ENCODE measurements around the gene MAN1A2.
A peak's percentile ranks its signal among the peaks of the same experiment; 100 is the strongest.

Gene MAN1A2

GRCh38 chr1:117564227-117565075 lies 197.2 kb downstream of the MAN1A2 start:
- DNase-seq (no peak), ATAC-seq (no peak)
- H3K27ac Mint-ChIP-seq = no peak overlapping the region
- peaks cover 5 to 7% of the 10 kb centered on the region in 2 donors for H3K9me3 Mint-ChIP-seq
- peaks cover 21% of the 10 kb centered on the region for H3K27me3 Mint-ChIP-seq
- no peak overlapping the region for H3K4me3 Mint-ChIP-seq
- peaks cover 7% of the 10 kb centered on the region for H3K4me1 Mint-ChIP-seq

GRCh38 chr1:117565076-117565556 lies 197.9 kb downstream of the MAN1A2 start:
- Mint-ChIP-seq H3K4me3 (no peak overlapping the region), H3K27ac (no peak overlapping the region), H3K4me1 (peaks cover 7% of the 10 kb centered on the region), H3K9me3 (peaks cover 0 to under 1% of the 10 kb centered on the region in 2 donors), H3K27me3 (peaks cover 21% of the 10 kb centered on the region)
- ATAC-seq (no peak), DNase-seq (no peak)

- DNase-seq (no peak), ATAC-seq (peak; percentile 26)
- peaks cover 21% of the 10 kb centered on the region for H3K27me3 Mint-ChIP-seq
- H3K9me3 Mint-ChIP-seq = no peaks in the 10 kb centered on the region
- H3K4me1 Mint-ChIP-seq = peaks cover 7% of the 10 kb centered on the region
- no peak overlapping the region for H3K4me3 Mint-ChIP-seq
- H3K27ac Mint-ChIP-seq = no peak overlapping the region
Observed at GRCh38 chr1:117565745-117566455, 198.7 kb downstream of the MAN1A2 start.

GRCh38 chr1:117566556-117566955 lies 199.3 kb downstream of the MAN1A2 start:
- H3K9me3 Mint-ChIP-seq = no peaks in the 10 kb centered on the region
- DNase-seq (no peak), ATAC-seq (no peak)
- no peak overlapping the region for H3K4me3 Mint-ChIP-seq
- H3K4me1 Mint-ChIP-seq = peaks cover 10% of the 10 kb centered on the region
- H3K27me3 Mint-ChIP-seq = peaks cover 21% of the 10 kb centered on the region
- no peak overlapping the region for H3K27ac Mint-ChIP-seq

- no peak for DNase-seq
- ATAC-seq = no peak
- Mint-ChIP-seq H3K27ac (no peak overlapping the region), H3K27me3 (peaks cover 21% of the 10 kb centered on the region), H3K4me3 (no peak overlapping the region), H3K9me3 (no peaks in the 10 kb centered on the region), H3K4me1 (peaks cover 15% of the 10 kb centered on the region)
Observed at GRCh38 chr1:117567435-117567834, 200.2 kb downstream of the MAN1A2 start.

GRCh38 chr1:117567976-117568375 lies 200.7 kb downstream of the MAN1A2 start:
- Mint-ChIP-seq H3K4me3 (no peak overlapping the region), H3K27me3 (peaks cover 21% of the 10 kb centered on the region), H3K9me3 (no peaks in the 10 kb centered on the region), H3K4me1 (peaks cover 20% of the 10 kb centered on the region), H3K27ac (no peak overlapping the region)
- DNase-seq (no peak), ATAC-seq (no peak)

GRCh38 chr1:117568999-117569398 lies 201.8 kb downstream of the MAN1A2 start:
- Mint-ChIP-seq H3K27ac (no peak overlapping the region), H3K4me1 (peaks cover 24% of the 10 kb centered on the region), H3K27me3 (peaks cover 11% of the 10 kb centered on the region), H3K9me3 (no peaks in the 10 kb centered on the region), H3K4me3 (no peak overlapping the region)
- ATAC-seq = no peak
- DNase-seq = no peak

- peaks cover 27% of the 10 kb centered on the region for H3K4me1 Mint-ChIP-seq
- H3K9me3 Mint-ChIP-seq = no peaks in the 10 kb centered on the region
- DNase-seq = no peak
- no peak overlapping the region for H3K4me3 Mint-ChIP-seq
- no peak overlapping the region for H3K27ac Mint-ChIP-seq
- peaks cover 7% of the 10 kb centered on the region for H3K27me3 Mint-ChIP-seq
- no peak for ATAC-seq
Observed at GRCh38 chr1:117569856-117570255, 202.6 kb downstream of the MAN1A2 start.

- Mint-ChIP-seq H3K27ac (no peak overlapping the region), H3K4me1 (peaks cover 27% of the 10 kb centered on the region), H3K27me3 (peaks cover 7% of the 10 kb centered on the region), H3K9me3 (no peaks in the 10 kb centered on the region), H3K4me3 (no peak overlapping the region)
- ATAC-seq (no peak), DNase-seq (no peak)
Observed at GRCh38 chr1:117570988-117571409, 203.8 kb downstream of the MAN1A2 start.

- Mint-ChIP-seq H3K27ac (no peak overlapping the region), H3K4me1 (peaks cover 27% of the 10 kb centered on the region), H3K9me3 (no peaks in the 10 kb centered on the region), H3K27me3 (peaks cover 7% of the 10 kb centered on the region), H3K4me3 (no peak overlapping the region)
- ATAC-seq (no peak), DNase-seq (no peak)
Observed at GRCh38 chr1:117571496-117571895, 204.2 kb downstream of the MAN1A2 start.

GRCh38 chr1:117572546-117572945 lies 205.3 kb downstream of the MAN1A2 start:
- Mint-ChIP-seq H3K27me3 (no peaks in the 10 kb centered on the region), H3K4me3 (no peak overlapping the region), H3K27ac (peak overlapping the region; percentile 6 to 12), H3K4me1 (peaks cover 27% of the 10 kb centered on the region), H3K9me3 (no peaks in the 10 kb centered on the region)
- ATAC-seq (peak; percentile 65), DNase-seq (no peak)

- Mint-ChIP-seq H3K4me3 (no peak overlapping the region), H3K4me1 (peaks cover 27% of the 10 kb centered on the region), H3K27ac (no peak overlapping the region), H3K9me3 (no peaks in the 10 kb centered on the region), H3K27me3 (no peaks in the 10 kb centered on the region)
- no peak for DNase-seq
- peak; percentile 34 for ATAC-seq
Observed at GRCh38 chr1:117573386-117574023, 206.3 kb downstream of the MAN1A2 start.

GRCh38 chr1:117574161-117574835 lies 207.0 kb downstream of the MAN1A2 start:
- Mint-ChIP-seq H3K4me3 (no peak overlapping the region), H3K9me3 (no peaks in the 10 kb centered on the region), H3K27me3 (no peaks in the 10 kb centered on the region), H3K27ac (peak overlapping the region in 1 of 2 donors; percentile 85), H3K4me1 (peaks cover 27% of the 10 kb centered on the region)
- ATAC-seq (no peak), DNase-seq (no peak)

GRCh38 chr1:117575586-117576225 lies 208.5 kb downstream of the MAN1A2 start:
- no peaks in the 10 kb centered on the region for H3K27me3 Mint-ChIP-seq
- peaks cover 27% of the 10 kb centered on the region for H3K4me1 Mint-ChIP-seq
- H3K4me3 Mint-ChIP-seq = no peak overlapping the region
- no peak overlapping the region for H3K27ac Mint-ChIP-seq
- no peaks in the 10 kb centered on the region for H3K9me3 Mint-ChIP-seq
- DNase-seq = no peak
- no peak for ATAC-seq

GRCh38 chr1:117576236-117576635 lies 209.0 kb downstream of the MAN1A2 start:
- ATAC-seq (peak; percentile 14), DNase-seq (no peak)
- H3K27me3 Mint-ChIP-seq = no peaks in the 10 kb centered on the region
- H3K27ac Mint-ChIP-seq = no peak overlapping the region
- no peak overlapping the region for H3K4me3 Mint-ChIP-seq
- peaks cover 27% of the 10 kb centered on the region for H3K4me1 Mint-ChIP-seq
- no peaks in the 10 kb centered on the region for H3K9me3 Mint-ChIP-seq

All from stimulated activated naive CD8-positive, alpha-beta T cell treated with anti-CD3 and anti-CD28 coated beads, Interleukin-15, amount 100 ng/mL, for 72 hours (primary cell).